ENCODE results near the gene NEU3.

GRCh38 chr11:75014129-75014528 is 25.4 kb downstream of the NEU3 start:
- TF ChIP-seq EZH2 (IDR thresholded peaks at IDR 0.05) (no peak), POLR2AphosphoS5 (IDR thresholded peaks at IDR 0.05; ENCODE audit: borderline replicate concordance, low read depth, low read length) (no peak)
